RWPE1 (cell line): ENCODE measurements around the gene SMTNL1.
A peak's percentile ranks its signal among the peaks of the same experiment; 100 is the strongest.

Experiments
- CTCF ChIA-PET: fragments of 350-600 bp; sonication (Branson Sonifier 250); formaldehyde crosslinking; extraction: SDS; loops from one replicate; lab custom pipeline; 2021; lab: Yijun Ruan, JAX
- POLR2A ChIA-PET: fragments of 400-600 bp; formaldehyde crosslinking; extraction: SDS; loops from one replicate; lab custom pipeline; 2020; ENCODE audit warnings: antibody characterized with exemption; ENCODE audit not compliant: low non-redundant PET; lab: Yijun Ruan, JAX
- DNase-seq: peaks from one replicate; pipeline ENCODE4 v3.0.0; 2012; ENCODE audit warnings: low spot score
- H3K27ac ChIP-seq: fragments of 450-650 bp; 2 replicates; pipeline ENCODE4 v1.5.1; 2017
- TF ChIP-seq, protein P1 (sequence below): fragments of 450-650 bp; conservative IDR thresholded peaks from 2 replicates; pipeline ENCODE4 v1.5.1; 2017; ENCODE audit warnings: low read depth, mild to moderate bottlenecking

SMTNL1 gene

DNA sequence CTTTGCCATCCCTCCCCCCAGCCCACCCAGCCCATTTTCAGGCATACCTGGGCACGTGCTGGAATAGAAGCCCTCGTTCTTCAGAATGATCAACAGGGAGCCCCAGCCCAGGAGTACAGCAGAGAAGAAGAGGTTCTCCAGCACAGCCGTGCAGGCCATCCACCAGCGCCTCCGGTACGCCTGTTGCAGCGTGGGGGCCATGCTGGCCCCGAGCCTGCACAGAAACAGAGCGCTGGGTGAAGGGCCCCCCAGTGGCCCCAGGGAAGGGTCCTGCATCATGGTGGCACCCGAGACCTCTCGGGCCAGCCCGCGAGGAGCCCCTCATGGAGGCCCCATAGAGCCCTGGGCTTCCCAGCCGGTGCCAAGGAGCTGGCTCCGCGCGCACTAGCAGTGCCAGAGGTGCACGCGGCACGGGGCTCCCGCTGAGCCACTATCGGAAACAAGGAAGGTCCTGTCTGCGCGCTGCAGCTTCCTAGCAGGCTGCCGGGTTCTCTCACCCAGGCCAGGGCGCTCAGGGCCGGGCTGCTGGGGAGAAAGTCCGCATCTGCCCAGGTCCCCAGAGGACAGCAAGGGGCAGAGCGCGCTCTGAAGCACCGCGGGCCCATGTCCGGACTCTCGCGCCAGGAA lies 23.4 kb upstream of the SMTNL1 start:
- POLR2A ChIA-PET, result no interaction called here
- CTCF ChIA-PET, result interaction anchor here (0.6 to 4.5 kb wide), 3 partner anchors 20 to 1054 kb away, joined by 3 to 28 read pairs (median 5); no protein-coding TSS in a partner anchor
- no peak for DNase-seq
- peak overlapping the region; percentile 63 for H3K27ac ChIP-seq
- TF ChIP-seq, protein P1, sequence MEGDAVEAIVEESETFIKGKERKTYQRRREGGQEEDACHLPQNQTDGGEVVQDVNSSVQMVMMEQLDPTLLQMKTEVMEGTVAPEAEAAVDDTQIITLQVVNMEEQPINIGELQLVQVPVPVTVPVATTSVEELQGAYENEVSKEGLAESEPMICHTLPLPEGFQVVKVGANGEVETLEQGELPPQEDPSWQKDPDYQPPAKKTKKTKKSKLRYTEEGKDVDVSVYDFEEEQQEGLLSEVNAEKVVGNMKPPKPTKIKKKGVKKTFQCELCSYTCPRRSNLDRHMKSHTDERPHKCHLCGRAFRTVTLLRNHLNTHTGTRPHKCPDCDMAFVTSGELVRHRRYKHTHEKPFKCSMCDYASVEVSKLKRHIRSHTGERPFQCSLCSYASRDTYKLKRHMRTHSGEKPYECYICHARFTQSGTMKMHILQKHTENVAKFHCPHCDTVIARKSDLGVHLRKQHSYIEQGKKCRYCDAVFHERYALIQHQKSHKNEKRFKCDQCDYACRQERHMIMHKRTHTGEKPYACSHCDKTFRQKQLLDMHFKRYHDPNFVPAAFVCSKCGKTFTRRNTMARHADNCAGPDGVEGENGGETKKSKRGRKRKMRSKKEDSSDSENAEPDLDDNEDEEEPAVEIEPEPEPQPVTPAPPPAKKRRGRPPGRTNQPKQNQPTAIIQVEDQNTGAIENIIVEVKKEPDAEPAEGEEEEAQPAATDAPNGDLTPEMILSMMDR, result no peak

DNA sequence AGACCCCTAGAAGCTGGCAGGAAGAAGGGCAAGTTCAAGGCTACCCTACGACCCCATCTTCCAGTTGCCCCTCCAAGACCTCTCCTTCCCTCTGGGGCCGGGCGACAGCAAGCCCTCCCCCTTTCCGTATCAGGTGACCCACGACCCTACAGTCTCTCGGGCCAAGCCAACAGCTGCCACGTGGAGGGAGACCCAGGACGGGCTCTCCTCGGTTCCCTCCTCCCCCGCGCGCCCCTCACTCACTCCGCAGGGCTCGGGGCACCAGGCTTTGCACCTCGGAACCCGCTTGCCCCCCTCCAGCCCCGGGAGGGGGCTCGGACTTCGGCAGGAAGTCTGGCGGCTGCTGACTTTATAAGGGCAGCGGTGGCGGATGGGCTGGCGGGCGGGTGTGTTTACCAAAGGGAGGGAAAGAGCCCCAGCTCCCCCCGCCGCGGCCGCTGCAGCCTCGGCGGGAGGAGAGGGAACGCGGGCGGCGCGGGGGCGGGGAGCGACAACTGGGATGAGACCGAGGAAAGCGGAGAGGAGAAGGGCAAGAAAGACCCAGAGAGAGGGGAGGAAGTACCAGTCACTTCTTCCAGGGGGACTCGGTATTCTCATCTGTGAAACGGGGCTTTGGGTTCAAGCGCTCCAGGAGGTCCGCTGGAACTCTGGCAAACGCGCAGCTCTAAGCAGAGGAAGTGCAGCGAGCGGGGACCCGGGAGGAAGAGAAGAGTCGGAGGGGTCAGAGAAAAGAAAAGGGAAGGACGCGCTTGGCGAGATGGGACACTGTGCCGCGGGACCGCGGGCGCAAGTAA lies 22.7 kb upstream of the SMTNL1 start:
- DNase-seq, result peak; percentile 21
- POLR2A ChIA-PET, result no interaction called here
- CTCF ChIA-PET, result interaction anchor here (0.6 to 4.5 kb wide), 5 partner anchors 12 to 1053 kb away, joined by 3 to 28 read pairs (median 15); no protein-coding TSS in a partner anchor
- TF ChIP-seq, protein P1, result no peak
- peak overlapping the region; percentile 63 for H3K27ac ChIP-seq

DNA sequence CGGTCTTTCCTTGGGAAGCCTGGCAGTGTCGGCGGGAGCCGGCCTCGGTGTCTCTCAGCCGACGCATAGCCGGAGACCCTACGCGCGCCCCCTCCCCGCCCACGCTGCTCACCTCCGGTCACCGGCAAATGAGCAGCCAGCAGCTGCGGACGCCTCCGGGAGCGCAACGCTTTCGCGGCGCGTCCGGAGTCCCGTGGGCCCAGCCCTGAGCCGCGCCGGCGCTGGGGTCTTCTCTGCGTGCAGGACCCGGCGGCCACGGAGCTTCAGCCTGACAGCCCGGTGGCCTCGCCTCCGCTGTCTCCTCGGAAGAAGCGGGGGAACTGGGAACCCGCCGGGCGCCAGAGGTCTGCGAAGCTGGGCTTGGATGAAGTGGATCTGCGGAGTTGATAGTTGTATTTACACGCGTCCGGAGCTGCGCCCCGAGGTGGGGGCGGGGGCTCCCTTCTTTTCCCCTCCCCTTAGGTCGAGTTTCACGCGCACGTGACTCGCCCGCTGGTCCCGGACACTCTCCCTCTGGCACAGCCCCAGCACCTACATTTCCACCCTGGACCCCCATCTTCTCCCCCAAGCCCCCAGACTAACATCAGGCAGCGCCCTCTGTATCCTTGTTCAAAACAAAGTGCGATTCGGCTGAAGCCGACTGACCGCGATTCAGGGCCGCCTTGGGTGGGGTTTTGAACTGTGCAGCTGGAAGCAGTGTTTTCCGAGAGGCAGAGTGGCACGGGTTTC lies 21.9 kb upstream of the SMTNL1 start, which contains the start of gene SLC43A1:
SLC43A1 (minus strand) TSS at position 371 of the 729 bp plus-strand sequence. CDS start 1,591 bp downstream, outside the sequence.
- ChIA-PET POLR2A (no interaction called here), CTCF (interaction anchor here (0.7 to 4.5 kb wide), 5 partner anchors 12 to 120 kb away, joined by 3 to 28 read pairs (median 15); no protein-coding TSS in a partner anchor)

DNA sequence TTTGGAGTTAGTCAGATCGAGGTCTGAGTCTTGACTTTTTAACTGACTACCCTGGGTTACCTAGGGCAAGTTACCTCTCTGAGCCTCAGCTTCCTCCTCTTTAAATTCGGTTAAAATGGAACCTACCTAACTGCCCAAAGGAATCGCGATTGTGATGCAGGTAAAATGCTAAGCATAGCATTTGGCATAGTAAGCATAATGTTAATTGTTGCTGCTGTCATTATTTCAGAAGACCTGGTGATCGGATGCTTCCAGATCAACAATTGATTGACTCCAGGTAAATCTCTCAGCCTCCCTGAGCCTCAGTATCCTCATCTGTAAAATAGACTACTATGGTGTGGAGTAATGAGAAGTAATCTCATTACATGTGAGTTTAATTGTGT lies 21.3 kb upstream of the SMTNL1 start:
- CTCF ChIA-PET, result interaction anchor here (1.0 to 4.5 kb wide), 4 partner anchors 11 to 58 kb away, joined by 5 to 28 read pairs (median 17); no protein-coding TSS in a partner anchor
- peak overlapping the region; percentile 63 for H3K27ac ChIP-seq
- no peak for DNase-seq
- TF ChIP-seq, protein P1, result no peak
- POLR2A ChIA-PET, result no interaction called here

More for the DNA sequence above, 21.9 kb upstream of the SMTNL1 start, which contains the start of gene SLC43A1:
- DNase-seq, result peak; percentile 25
- peak within 1 kb of the TSS; percentile 63 for H3K27ac ChIP-seq
- TF ChIP-seq, protein P1, result no peak

DNA sequence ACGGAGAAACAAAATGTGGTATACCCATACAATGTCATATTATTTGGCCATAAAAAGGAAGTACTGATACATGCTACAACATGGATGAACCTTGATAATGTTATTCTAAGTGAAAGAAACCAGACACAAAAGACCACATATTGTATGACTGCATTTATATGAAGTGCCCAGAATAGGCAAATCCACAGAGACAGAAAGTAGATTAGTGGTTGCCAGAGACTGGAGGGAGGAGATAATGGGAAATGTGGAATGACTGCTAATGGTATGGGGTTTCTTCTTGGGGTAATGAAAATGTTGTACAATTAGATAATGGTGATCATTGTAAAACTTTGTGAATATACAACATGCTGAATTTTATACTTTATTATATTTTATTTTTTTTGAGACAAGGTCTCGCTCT lies 16.3 kb upstream of the SMTNL1 start:
- ChIA-PET CTCF (interaction anchor here (1.8 kb wide), 2 partner anchors 63 to 64 kb away, joined by 6 to 8 read pairs; no protein-coding TSS in a partner anchor), POLR2A (no interaction called here)
- DNase-seq, result no peak
- TF ChIP-seq, protein P1, result no peak
- no peak overlapping the region for H3K27ac ChIP-seq

DNA sequence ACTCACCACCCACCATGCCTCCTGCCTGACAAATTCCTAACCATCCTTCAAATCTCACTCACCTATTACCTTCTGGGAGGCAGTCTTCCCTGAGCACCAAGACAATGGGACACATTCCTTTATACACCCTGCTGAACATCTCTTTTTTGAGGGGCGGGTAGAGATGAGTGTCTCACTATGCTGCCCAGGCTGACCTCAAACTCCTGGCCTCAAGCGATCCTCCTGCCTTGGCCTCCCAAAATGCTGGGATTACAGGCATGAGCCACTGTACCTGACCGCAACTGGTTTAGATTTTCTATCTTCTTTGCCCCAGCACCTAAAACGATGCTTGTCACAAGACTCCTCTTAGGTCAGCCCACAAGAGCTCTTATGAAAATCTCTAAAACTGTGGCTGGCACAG lies 14.0 kb upstream of the SMTNL1 start:
- ChIA-PET POLR2A (no interaction called here), CTCF (no interaction called here)
- TF ChIP-seq, protein P1, result no peak
- no peak overlapping the region for H3K27ac ChIP-seq
- DNase-seq, result no peak
